ENCODE results near the gene GNPTAB. TPM values are rescaled to one million over a fixed set of nuclear protein-coding genes. Genes with fewer than 3 reads are reported as not detected.

GNPTAB gene
- polyA plus RNA-seq, 1 donor: 41.1 TPM

- no peaks in the 10 kb centered on the region for H3K9me3 ChIP-seq (ENCODE audit: control insufficient read depth, low read depth, low read length)
- H3K27me3 ChIP-seq (ENCODE audit: control insufficient read depth, insufficient read depth, low read length): no peaks in the 10 kb centered on the region
- H3K27ac ChIP-seq (ENCODE audit: low read length): no peak overlapping the region
- H3K36me3 ChIP-seq (ENCODE audit: control insufficient read depth, insufficient read depth, low read length): peaks cover 4% of the 10 kb centered on the region
- 83% methylated on average over 1 of the region's 2 CpGs for WGBS (ENCODE audit: insufficient coverage, low lambda C conversion rate)
- H3K4me1 ChIP-seq (ENCODE audit: control insufficient read depth, insufficient read depth, low read length): no peaks in the 10 kb centered on the region
- H3K4me3 ChIP-seq (ENCODE audit: low read length): no peak overlapping the region
- no peak for DNase-seq
Observed at GRCh38 chr12:101775816-101776215, 54.9 kb downstream of the GNPTAB start.

- WGBS (ENCODE audit: insufficient coverage, low lambda C conversion rate): 50% methylated on average over 2 of the region's 2 CpGs
- H3K4me1 ChIP-seq (ENCODE audit: control insufficient read depth, insufficient read depth, low read length): no peaks in the 10 kb centered on the region
- H3K36me3 ChIP-seq (ENCODE audit: control insufficient read depth, insufficient read depth, low read length): peaks cover 11% of the 10 kb centered on the region
- H3K27ac ChIP-seq (ENCODE audit: low read length): no peak overlapping the region
- no peaks in the 10 kb centered on the region for H3K27me3 ChIP-seq (ENCODE audit: control insufficient read depth, insufficient read depth, low read length)
- H3K9me3 ChIP-seq (ENCODE audit: control insufficient read depth, low read depth, low read length): no peaks in the 10 kb centered on the region
- DNase-seq: peak; percentile 41 to 43
- no peak overlapping the region for H3K4me3 ChIP-seq (ENCODE audit: low read length)
Observed at GRCh38 chr12:101773650-101774162, 57.1 kb downstream of the GNPTAB start.

- no peaks in the 10 kb centered on the region for H3K4me1 ChIP-seq (ENCODE audit: control insufficient read depth, insufficient read depth, low read length)
- H3K9me3 ChIP-seq (ENCODE audit: control insufficient read depth, low read depth, low read length): no peaks in the 10 kb centered on the region
Observed at GRCh38 chr12:101772012-101772775, 58.6 kb downstream of the GNPTAB start.

GRCh38 chr12:101769865-101770264, 60.9 kb downstream of the GNPTAB start:
- Histone ChIP-seq H3K4me3 (ENCODE audit: low read length) (no peak overlapping the region), H3K27ac (ENCODE audit: low read length) (no peak overlapping the region), H3K4me1 (ENCODE audit: control insufficient read depth, insufficient read depth, low read length) (no peaks in the 10 kb centered on the region), H3K9me3 (ENCODE audit: control insufficient read depth, low read depth, low read length) (no peaks in the 10 kb centered on the region), H3K27me3 (ENCODE audit: control insufficient read depth, insufficient read depth, low read length) (no peaks in the 10 kb centered on the region), H3K36me3 (ENCODE audit: control insufficient read depth, insufficient read depth, low read length) (peaks cover 16% of the 10 kb centered on the region)
- WGBS (ENCODE audit: insufficient coverage, low lambda C conversion rate): 100% methylated on average over 1 of the region's 5 CpGs
- no peak for DNase-seq

More at GRCh38 chr12:101772012-101772775, 58.6 kb downstream of the GNPTAB start:
- H3K36me3 ChIP-seq (ENCODE audit: control insufficient read depth, insufficient read depth, low read length): peaks cover 16% of the 10 kb centered on the region
- no peak for DNase-seq
- no peak overlapping the region for H3K27ac ChIP-seq (ENCODE audit: low read length)
- no CpG with 5 or more reads among the region's 5 CpGs for WGBS (ENCODE audit: insufficient coverage, low lambda C conversion rate)
- H3K4me3 ChIP-seq (ENCODE audit: low read length): no peak overlapping the region
- no peaks in the 10 kb centered on the region for H3K27me3 ChIP-seq (ENCODE audit: control insufficient read depth, insufficient read depth, low read length)

GRCh38 chr12:101768781-101769180, 62.0 kb downstream of the GNPTAB start:
- WGBS (ENCODE audit: insufficient coverage, low lambda C conversion rate): no CpG with 5 or more reads among the region's 2 CpGs
- no peaks in the 10 kb centered on the region for H3K27me3 ChIP-seq (ENCODE audit: control insufficient read depth, insufficient read depth, low read length)
- H3K36me3 ChIP-seq (ENCODE audit: control insufficient read depth, insufficient read depth, low read length): peaks cover 16% of the 10 kb centered on the region

GRCh38 chr12:101767537-101767936, 63.2 kb downstream of the GNPTAB start:
- peaks cover 16% of the 10 kb centered on the region for H3K36me3 ChIP-seq (ENCODE audit: control insufficient read depth, insufficient read depth, low read length)
- WGBS (ENCODE audit: insufficient coverage, low lambda C conversion rate): no CpG with 5 or more reads among the region's 1 CpG

More at GRCh38 chr12:101768781-101769180, 62.0 kb downstream of the GNPTAB start:
- Histone ChIP-seq H3K4me3 (ENCODE audit: low read length) (no peak overlapping the region), H3K9me3 (ENCODE audit: control insufficient read depth, low read depth, low read length) (no peaks in the 10 kb centered on the region), H3K4me1 (ENCODE audit: control insufficient read depth, insufficient read depth, low read length) (no peaks in the 10 kb centered on the region), H3K27ac (ENCODE audit: low read length) (no peak overlapping the region)
- no peak for DNase-seq

GRCh38 chr12:101764051-101764792, 66.5 kb downstream of the GNPTAB start:
- H3K4me1 ChIP-seq (ENCODE audit: control insufficient read depth, insufficient read depth, low read length): no peaks in the 10 kb centered on the region
- H3K27me3 ChIP-seq (ENCODE audit: control insufficient read depth, insufficient read depth, low read length): no peaks in the 10 kb centered on the region
- DNase-seq: no peak
- H3K27ac ChIP-seq (ENCODE audit: low read length): no peak overlapping the region
- H3K9me3 ChIP-seq (ENCODE audit: control insufficient read depth, low read depth, low read length): no peaks in the 10 kb centered on the region
- WGBS (ENCODE audit: insufficient coverage, low lambda C conversion rate): 92% methylated on average over 1 of the region's 5 CpGs
- H3K4me3 ChIP-seq (ENCODE audit: low read length): no peak overlapping the region
- peaks cover 12% of the 10 kb centered on the region for H3K36me3 ChIP-seq (ENCODE audit: control insufficient read depth, insufficient read depth, low read length)

More at GRCh38 chr12:101767537-101767936, 63.2 kb downstream of the GNPTAB start:
- no peaks in the 10 kb centered on the region for H3K27me3 ChIP-seq (ENCODE audit: control insufficient read depth, insufficient read depth, low read length)
- no peaks in the 10 kb centered on the region for H3K9me3 ChIP-seq (ENCODE audit: control insufficient read depth, low read depth, low read length)
- no peak overlapping the region for H3K4me3 ChIP-seq (ENCODE audit: low read length)
- no peaks in the 10 kb centered on the region for H3K4me1 ChIP-seq (ENCODE audit: control insufficient read depth, insufficient read depth, low read length)
- DNase-seq: no peak
- no peak overlapping the region for H3K27ac ChIP-seq (ENCODE audit: low read length)

- no peaks in the 10 kb centered on the region for H3K9me3 ChIP-seq (ENCODE audit: control insufficient read depth, low read depth, low read length)
- H3K36me3 ChIP-seq (ENCODE audit: control insufficient read depth, insufficient read depth, low read length): peaks cover 14% of the 10 kb centered on the region
- H3K27me3 ChIP-seq (ENCODE audit: control insufficient read depth, insufficient read depth, low read length): no peaks in the 10 kb centered on the region
- H3K4me3 ChIP-seq (ENCODE audit: low read length): no peak overlapping the region
- WGBS (ENCODE audit: insufficient coverage, low lambda C conversion rate): 100% methylated on average over 1 of the region's 6 CpGs
- H3K27ac ChIP-seq (ENCODE audit: low read length): no peak overlapping the region
- H3K4me1 ChIP-seq (ENCODE audit: control insufficient read depth, insufficient read depth, low read length): no peaks in the 10 kb centered on the region
- no peak for DNase-seq
Observed at GRCh38 chr12:101763246-101763931, 67.4 kb downstream of the GNPTAB start.

GRCh38 chr12:101761781-101762180, 69.0 kb downstream of the GNPTAB start:
- H3K9me3 ChIP-seq (ENCODE audit: control insufficient read depth, low read depth, low read length): no peaks in the 10 kb centered on the region
- no peak for DNase-seq
- no peak overlapping the region for H3K4me3 ChIP-seq (ENCODE audit: low read length)
- H3K27me3 ChIP-seq (ENCODE audit: control insufficient read depth, insufficient read depth, low read length): no peaks in the 10 kb centered on the region
- H3K36me3 ChIP-seq (ENCODE audit: control insufficient read depth, insufficient read depth, low read length): peaks cover 12% of the 10 kb centered on the region
- WGBS (ENCODE audit: insufficient coverage, low lambda C conversion rate): 100% methylated on average over 1 of the region's 4 CpGs
- H3K4me1 ChIP-seq (ENCODE audit: control insufficient read depth, insufficient read depth, low read length): no peaks in the 10 kb centered on the region
- H3K27ac ChIP-seq (ENCODE audit: low read length): no peak overlapping the region

GRCh38 chr12:101761350-101761749, 69.4 kb downstream of the GNPTAB start:
- WGBS (ENCODE audit: insufficient coverage, low lambda C conversion rate): 80% methylated on average over 2 of the region's 5 CpGs
- H3K4me3 ChIP-seq (ENCODE audit: low read length): no peak overlapping the region
- no peaks in the 10 kb centered on the region for H3K9me3 ChIP-seq (ENCODE audit: control insufficient read depth, low read depth, low read length)
- DNase-seq: no peak
- no peaks in the 10 kb centered on the region for H3K4me1 ChIP-seq (ENCODE audit: control insufficient read depth, insufficient read depth, low read length)
- H3K27me3 ChIP-seq (ENCODE audit: control insufficient read depth, insufficient read depth, low read length): no peaks in the 10 kb centered on the region
- H3K36me3 ChIP-seq (ENCODE audit: control insufficient read depth, insufficient read depth, low read length): peaks cover 13% of the 10 kb centered on the region
- no peak overlapping the region for H3K27ac ChIP-seq (ENCODE audit: low read length)

Data from large intestine (tissue), 3 donors.